ENCODE results near the gene GPC3.

- no peak for TF ChIP-seq ZNF274 (IDR thresholded peaks at IDR 0.05; ENCODE audit: low read depth, low read length)
- TF ChIP-seq SUZ12 (IDR thresholded peaks at IDR 0.05; ENCODE audit: extremely low read depth, insufficient read depth, insufficient read length): no peak
- TF ChIP-seq YY1 (IDR thresholded peaks at IDR 0.05; ENCODE audit: insufficient read depth, insufficient read length): no peak
Observed at GRCh38 chrX:133600536-133600935, 384.9 kb downstream of the GPC3 start.
